ENCODE measurements around the gene SNN. TPM values are rescaled to one million over a fixed set of nuclear protein-coding genes. Genes with fewer than 3 reads are reported as not detected.

SNN gene
- total and polyA plus RNA-seq, 9 of the 15 experiments (the other 6 are each of a cell fraction or from before 2014, with no cell fraction given) = 0.07 to 2.9 (median 1.9) TPM

GRCh38 chr16:11692651-11693050 lies 24.4 kb downstream of the SNN start (continued):
- TF ChIP-seq ZBTB26 (CRISPR knock-in tag; IDR thresholded peaks at IDR 0.05) (no peak), TGIF2 (CRISPR knock-in tag; IDR thresholded peaks at IDR 0.05) (no peak), ZBTB11 (CRISPR knock-in tag; IDR thresholded peaks at IDR 0.05) (no peak), ZC3H11A (IDR thresholded peaks at IDR 0.05; ENCODE audit: low read depth, low read length) (no peak), E2F4 (CRISPR knock-in tag; IDR thresholded peaks at IDR 0.05; ENCODE audit: low read depth) (no peak)

All from K562 (cell line).